Left forelimb (tissue), 1 donor: ENCODE measurements around the gene ACTR3.
"Not testable (repeated sequence)": the region's sequence is repeated elsewhere in the genome, so short reads cannot be mapped to it uniquely, and the experiment has no call there.

Experiments
- DNase-seq: peaks from one replicate; pipeline ENCODE4 v3.0.0-alpha.2; 2018; ENCODE audit warnings: low spot score

ACTR3 gene

GRCh38 chr2:113889471-113890252 lies at the start of gene ACTR3:
Gene ACTR3, plus strand, starts transcription at chr2:113890089. Its CDS starts 191 bp downstream, at chr2:113890280.
- peak; percentile 99 for DNase-seq

- DNase-seq = no peak
Measured at GRCh38 chr2:113840518-113840917, 49.4 kb upstream of the ACTR3 start.

- DNase-seq = no peak
Measured at GRCh38 chr2:113842919-113843736, 46.8 kb upstream of the ACTR3 start.

- DNase-seq = not testable (repeated sequence)
Measured at GRCh38 chr2:113843737-113844050, 46.2 kb upstream of the ACTR3 start.

- DNase-seq = no peak
Measured at GRCh38 chr2:113845261-113845660, 44.6 kb upstream of the ACTR3 start.

GRCh38 chr2:113845796-113846195 lies 44.1 kb upstream of the ACTR3 start:
- not testable (repeated sequence) for DNase-seq

- no peak for DNase-seq
Measured at GRCh38 chr2:113846429-113846828, 43.5 kb upstream of the ACTR3 start.

- no peak for DNase-seq
Measured at GRCh38 chr2:113847144-113847543, 42.7 kb upstream of the ACTR3 start.

GRCh38 chr2:113848758-113849415 lies 41.0 kb upstream of the ACTR3 start:
- no peak for DNase-seq

- DNase-seq = no peak
Measured at GRCh38 chr2:113850687-113851086, 39.2 kb upstream of the ACTR3 start.

- no peak for DNase-seq
Measured at GRCh38 chr2:113851640-113852039, 38.2 kb upstream of the ACTR3 start.

- DNase-seq = no peak
Measured at GRCh38 chr2:113854208-113854607, 35.7 kb upstream of the ACTR3 start.

GRCh38 chr2:113854970-113855740 lies 34.7 kb upstream of the ACTR3 start:
- DNase-seq = no peak

- no peak for DNase-seq
Measured at GRCh38 chr2:113857464-113857863, 32.4 kb upstream of the ACTR3 start.

GRCh38 chr2:113858764-113859163 lies 31.1 kb upstream of the ACTR3 start:
- DNase-seq = no peak

- DNase-seq = no peak
Measured at GRCh38 chr2:113861740-113862139, 28.1 kb upstream of the ACTR3 start.

GRCh38 chr2:113863144-113863543 lies 26.7 kb upstream of the ACTR3 start:
- no peak for DNase-seq

- no peak for DNase-seq
Measured at GRCh38 chr2:113867571-113867970, 22.3 kb upstream of the ACTR3 start.

GRCh38 chr2:113869253-113869652 lies 20.6 kb upstream of the ACTR3 start:
- no peak for DNase-seq

GRCh38 chr2:113872201-113872600 lies 17.7 kb upstream of the ACTR3 start:
- no peak for DNase-seq

GRCh38 chr2:113873867-113874266 lies 16.0 kb upstream of the ACTR3 start:
- no peak for DNase-seq

- no peak for DNase-seq
Measured at GRCh38 chr2:113875135-113875534, 14.8 kb upstream of the ACTR3 start.
